ENCODE data around the gene CFB.

- no peak for TF ChIP-seq CTCF (conservative IDR thresholded peaks at IDR 0.05; ENCODE audit: low read depth, low read length)
- no peak for TF ChIP-seq RAD21 (IDR thresholded peaks at IDR 0.05; ENCODE audit: low read length)
These were observed 18.5 kb upstream of the CFB start, which contains the start of gene C2 for GRCh38 chr6:31927242-31927862.

Data from IMR-90 (cell line).